ENCODE results near the gene PTPRH.
"Not testable (repeated sequence)": the region's sequence is repeated elsewhere in the genome, so short reads cannot be mapped to it uniquely, and the experiment has no call there.

Gene PTPRH

GRCh38 chr19:55230329-55230728 lies 21.0 kb upstream of the PTPRH start:
- no peak overlapping the region for H3K9ac ChIP-seq (ENCODE audit: low read length)
- H3K9me3 ChIP-seq (ENCODE audit: control insufficient read depth, insufficient read depth, low read depth, low read length) = no peaks in the 10 kb centered on the region
- peaks cover 76% of the 10 kb centered on the region for H3K36me3 ChIP-seq (ENCODE audit: control insufficient read depth, insufficient read depth, low read length)
- H3K4me3 ChIP-seq (ENCODE audit: low read depth, low read length) = no peak overlapping the region
- no peak overlapping the region for H3K27ac ChIP-seq (ENCODE audit: low read depth, low read length)
- H3K27me3 ChIP-seq (ENCODE audit: control insufficient read depth, insufficient read depth, low read length) = no peaks in the 10 kb centered on the region
- no peaks in the 10 kb centered on the region for H3K4me1 ChIP-seq (ENCODE audit: control insufficient read depth, insufficient read depth, low read length)

- Histone ChIP-seq H3K36me3 (ENCODE audit: control insufficient read depth, insufficient read depth, low read length) (peaks cover 71% of the 10 kb centered on the region), H3K9ac (ENCODE audit: low read length) (no peak overlapping the region), H3K9me3 (ENCODE audit: control insufficient read depth, insufficient read depth, low read depth, low read length) (no peaks in the 10 kb centered on the region), H3K27ac (ENCODE audit: low read depth, low read length) (no peak overlapping the region), H3K4me3 (ENCODE audit: low read depth, low read length) (no peak overlapping the region), H3K4me1 (ENCODE audit: control insufficient read depth, insufficient read depth, low read length) (no peaks in the 10 kb centered on the region), H3K27me3 (ENCODE audit: control insufficient read depth, insufficient read depth, low read length) (no peaks in the 10 kb centered on the region)
These were observed 20.5 kb upstream of the PTPRH start for GRCh38 chr19:55229789-55230182.

- no peak overlapping the region for H3K27ac ChIP-seq (ENCODE audit: low read depth, low read length)
- H3K9ac ChIP-seq (ENCODE audit: low read length) = no peak overlapping the region
- H3K4me3 ChIP-seq (ENCODE audit: low read depth, low read length) = no peak overlapping the region
- H3K27me3 ChIP-seq (ENCODE audit: control insufficient read depth, insufficient read depth, low read length) = no peaks in the 10 kb centered on the region
- H3K4me1 ChIP-seq (ENCODE audit: control insufficient read depth, insufficient read depth, low read length) = no peaks in the 10 kb centered on the region
- H3K9me3 ChIP-seq (ENCODE audit: control insufficient read depth, insufficient read depth, low read depth, low read length) = no peaks in the 10 kb centered on the region
- peaks cover 66% of the 10 kb centered on the region for H3K36me3 ChIP-seq (ENCODE audit: control insufficient read depth, insufficient read depth, low read length)
These were observed 20.0 kb upstream of the PTPRH start for GRCh38 chr19:55229145-55229788.

GRCh38 chr19:55228403-55229031 lies 19.2 kb upstream of the PTPRH start, which contains the start of gene TMEM86B:
TMEM86B (minus strand) TSS chr19:55228763; CDS start chr19:55228741, 22 bp downstream.
- H3K4me3 ChIP-seq (ENCODE audit: low read depth, low read length) = no peak within 1 kb of the TSS
- H3K36me3 ChIP-seq (ENCODE audit: control insufficient read depth, insufficient read depth, low read length) = peaks cover 67% of the 10 kb centered on the region
- no peaks in the 10 kb centered on the region for H3K9me3 ChIP-seq (ENCODE audit: control insufficient read depth, insufficient read depth, low read depth, low read length)
- no peak within 1 kb of the TSS for H3K9ac ChIP-seq (ENCODE audit: low read length)
- H3K27ac ChIP-seq (ENCODE audit: low read depth, low read length) = no peak within 1 kb of the TSS; the same call in 1 of the 2 replicates
- no peaks in the 10 kb centered on the region for H3K27me3 ChIP-seq (ENCODE audit: control insufficient read depth, insufficient read depth, low read length)
- H3K4me1 ChIP-seq (ENCODE audit: control insufficient read depth, insufficient read depth, low read length) = no peaks in the 10 kb centered on the region

- no peak overlapping the region; the same call in 1 of the 2 replicates for H3K27ac ChIP-seq (ENCODE audit: low read depth, low read length)
- H3K27me3 ChIP-seq (ENCODE audit: control insufficient read depth, insufficient read depth, low read length) = no peaks in the 10 kb centered on the region
- H3K9me3 ChIP-seq (ENCODE audit: control insufficient read depth, insufficient read depth, low read depth, low read length) = no peaks in the 10 kb centered on the region
- H3K4me3 ChIP-seq (ENCODE audit: low read depth, low read length) = no peak overlapping the region
- H3K36me3 ChIP-seq (ENCODE audit: control insufficient read depth, insufficient read depth, low read length) = peaks cover 63% of the 10 kb centered on the region
- H3K9ac ChIP-seq (ENCODE audit: low read length) = no peak overlapping the region
- no peaks in the 10 kb centered on the region for H3K4me1 ChIP-seq (ENCODE audit: control insufficient read depth, insufficient read depth, low read length)
These were observed 18.7 kb upstream of the PTPRH start for GRCh38 chr19:55228015-55228391.

- no peaks in the 10 kb centered on the region for H3K9me3 ChIP-seq (ENCODE audit: control insufficient read depth, insufficient read depth, low read depth, low read length)
- no peaks in the 10 kb centered on the region for H3K27me3 ChIP-seq (ENCODE audit: control insufficient read depth, insufficient read depth, low read length)
- peaks cover 57% of the 10 kb centered on the region for H3K36me3 ChIP-seq (ENCODE audit: control insufficient read depth, insufficient read depth, low read length)
- no peaks in the 10 kb centered on the region for H3K4me1 ChIP-seq (ENCODE audit: control insufficient read depth, insufficient read depth, low read length)
- H3K27ac ChIP-seq (ENCODE audit: low read depth, low read length) = no peak overlapping the region
- no peak overlapping the region for H3K9ac ChIP-seq (ENCODE audit: low read length)
- no peak overlapping the region for H3K4me3 ChIP-seq (ENCODE audit: low read depth, low read length)
These were observed 18.1 kb upstream of the PTPRH start for GRCh38 chr19:55227241-55228014.

- Histone ChIP-seq H3K36me3 (ENCODE audit: control insufficient read depth, insufficient read depth, low read length) (peaks cover 51% of the 10 kb centered on the region), H3K27me3 (ENCODE audit: control insufficient read depth, insufficient read depth, low read length) (no peaks in the 10 kb centered on the region), H3K27ac (ENCODE audit: low read depth, low read length) (no peak overlapping the region), H3K4me1 (ENCODE audit: control insufficient read depth, insufficient read depth, low read length) (no peaks in the 10 kb centered on the region), H3K4me3 (ENCODE audit: low read depth, low read length) (no peak overlapping the region), H3K9me3 (ENCODE audit: control insufficient read depth, insufficient read depth, low read depth, low read length) (no peaks in the 10 kb centered on the region), H3K9ac (ENCODE audit: low read length) (no peak overlapping the region)
These were observed 17.5 kb upstream of the PTPRH start for GRCh38 chr19:55226788-55227187.

- peaks cover 46% of the 10 kb centered on the region for H3K36me3 ChIP-seq (ENCODE audit: control insufficient read depth, insufficient read depth, low read length)
- no peaks in the 10 kb centered on the region for H3K9me3 ChIP-seq (ENCODE audit: control insufficient read depth, insufficient read depth, low read depth, low read length)
- no peaks in the 10 kb centered on the region for H3K27me3 ChIP-seq (ENCODE audit: control insufficient read depth, insufficient read depth, low read length)
- H3K4me3 ChIP-seq (ENCODE audit: low read depth, low read length) = no peak overlapping the region
- no peak overlapping the region for H3K27ac ChIP-seq (ENCODE audit: low read depth, low read length)
- H3K4me1 ChIP-seq (ENCODE audit: control insufficient read depth, insufficient read depth, low read length) = no peaks in the 10 kb centered on the region
- no peak overlapping the region for H3K9ac ChIP-seq (ENCODE audit: low read length)
These were observed 17.0 kb upstream of the PTPRH start for GRCh38 chr19:55226273-55226672.

GRCh38 chr19:55225415-55225958 lies 16.2 kb upstream of the PTPRH start:
- peaks cover under 1% of the 10 kb centered on the region for H3K9me3 ChIP-seq (ENCODE audit: control insufficient read depth, insufficient read depth, low read depth, low read length)
- H3K27ac ChIP-seq (ENCODE audit: low read depth, low read length) = no peak overlapping the region
- peaks cover 40% of the 10 kb centered on the region for H3K36me3 ChIP-seq (ENCODE audit: control insufficient read depth, insufficient read depth, low read length)
- H3K9ac ChIP-seq (ENCODE audit: low read length) = no peak overlapping the region
- H3K4me1 ChIP-seq (ENCODE audit: control insufficient read depth, insufficient read depth, low read length) = no peaks in the 10 kb centered on the region
- no peak overlapping the region for H3K4me3 ChIP-seq (ENCODE audit: low read depth, low read length)
- no peaks in the 10 kb centered on the region for H3K27me3 ChIP-seq (ENCODE audit: control insufficient read depth, insufficient read depth, low read length)

GRCh38 chr19:55224679-55225414 lies 15.5 kb upstream of the PTPRH start:
- H3K27me3 ChIP-seq (ENCODE audit: control insufficient read depth, insufficient read depth, low read length); H3K4me3 ChIP-seq (ENCODE audit: low read depth, low read length); H3K9me3 ChIP-seq (ENCODE audit: control insufficient read depth, insufficient read depth, low read depth, low read length); H3K4me1 ChIP-seq (ENCODE audit: control insufficient read depth, insufficient read depth, low read length); H3K9ac ChIP-seq (ENCODE audit: low read length); H3K27ac ChIP-seq (ENCODE audit: low read depth, low read length): not testable (repeated sequence)
- H3K36me3 ChIP-seq (ENCODE audit: control insufficient read depth, insufficient read depth, low read length) = peaks cover 35% of the 10 kb centered on the region
